ENCODE data around the gene ANKRD66.
A peak's percentile ranks its signal among the peaks of the same experiment; 100 is the strongest.
"Not testable (repeated sequence)": the region's sequence is repeated elsewhere in the genome, so short reads cannot be mapped to it uniquely, and the experiment has no call there.

The ANKRD66 gene

DNA sequence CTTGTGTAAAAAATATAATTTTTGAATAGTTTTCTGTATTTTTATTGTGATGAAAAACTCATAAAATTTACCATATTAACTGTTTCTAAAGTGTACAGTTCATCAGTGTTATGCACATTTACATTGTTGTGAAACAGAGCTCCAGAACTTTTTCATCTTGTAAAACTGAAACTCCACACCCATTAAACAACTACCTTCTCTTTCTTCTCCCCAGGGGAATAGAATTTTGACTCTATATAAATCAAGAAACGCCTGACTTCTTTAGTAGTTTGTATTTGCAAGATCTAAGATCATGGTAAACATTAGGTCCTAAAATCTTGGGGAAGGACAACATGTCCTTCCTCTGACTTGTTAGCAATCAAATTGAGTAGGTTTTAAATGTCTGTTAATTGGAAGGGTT lies 9.1 kb downstream of the ANKRD66 start:
- no peak for DNase-seq (ENCODE audit: low read depth in 3 of 3)

DNA sequence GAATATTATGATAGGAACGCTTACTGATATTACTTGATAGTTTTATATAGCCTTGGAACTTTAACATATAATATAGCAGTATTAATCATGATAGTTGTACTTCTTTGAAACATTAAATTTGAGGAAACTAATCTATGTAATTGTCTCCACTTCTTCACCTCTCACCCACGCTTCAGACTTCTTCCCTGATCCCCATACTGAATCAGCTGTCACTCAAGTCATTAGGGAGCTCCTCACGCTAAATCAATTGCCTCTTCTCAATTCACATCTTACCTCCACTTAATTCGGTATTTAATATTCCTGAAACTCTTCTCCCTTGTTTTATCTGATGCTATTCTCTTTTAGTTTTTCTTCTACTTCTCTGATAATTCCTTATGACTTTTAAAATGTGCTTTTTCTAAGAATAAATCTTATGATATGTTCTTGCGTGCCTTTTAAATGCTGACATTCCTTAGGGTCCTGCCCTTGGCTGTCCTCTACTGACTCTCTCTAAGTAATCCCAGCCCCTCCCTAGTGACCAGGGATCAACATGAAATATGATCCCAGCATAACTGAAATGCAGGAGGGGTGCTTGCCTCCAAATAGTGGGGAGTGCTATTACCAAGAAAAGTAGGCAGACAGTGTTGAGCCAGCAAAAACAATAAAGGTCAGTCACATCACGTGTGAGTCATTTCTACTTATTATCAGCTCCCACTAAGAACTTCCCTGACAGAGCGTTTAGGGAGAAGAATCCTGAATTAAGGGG lies 9.9 kb downstream of the ANKRD66 start:
- no peak for DNase-seq (ENCODE audit: low read depth in 3 of 3)

GRCh38 chr6:46757214-46757596 lies 10.5 kb downstream of the ANKRD66 start:
- no peak for DNase-seq (ENCODE audit: low read depth in 3 of 3)

DNA sequence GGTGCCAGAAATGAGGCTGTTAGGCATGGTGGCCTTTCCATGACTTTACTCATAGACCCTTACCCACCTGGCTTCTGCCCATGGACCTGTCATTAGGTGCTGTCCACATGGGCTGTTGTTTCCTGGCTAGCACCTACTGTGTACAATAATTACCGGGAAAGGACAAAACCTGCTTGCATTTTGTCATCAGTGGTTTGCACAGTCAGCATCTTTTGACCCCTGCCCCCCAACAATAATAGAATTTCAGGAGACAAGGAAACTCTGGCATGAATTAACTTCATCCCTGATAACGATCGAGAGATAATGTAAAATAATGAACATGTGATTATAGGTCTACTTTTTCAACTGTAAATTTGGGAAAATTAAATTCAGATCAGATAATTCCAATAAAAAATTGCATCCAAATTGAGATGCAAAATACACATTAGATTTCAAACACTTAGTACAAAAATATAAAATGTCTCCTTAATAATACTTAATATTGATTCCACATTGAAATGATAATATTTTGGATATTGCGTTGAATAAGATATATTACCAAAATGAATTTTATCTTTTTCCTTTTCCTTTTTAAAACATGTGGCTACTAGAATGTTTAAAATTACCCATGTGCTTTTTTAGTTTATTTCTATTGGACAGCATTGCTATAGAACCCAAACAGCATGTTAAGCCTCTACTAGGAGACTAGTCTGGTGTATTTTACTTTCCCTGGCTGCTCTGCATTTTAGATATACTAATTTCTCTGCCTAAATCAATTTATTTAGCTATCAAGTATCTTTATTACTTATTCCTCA lies 12.4 kb downstream of the ANKRD66 start:
- DNase-seq (ENCODE audit: low read depth in 3 of 3): no peak

GRCh38 chr6:46760925-46761324 lies 14.2 kb downstream of the ANKRD66 start:
- DNase-seq (ENCODE audit: low read depth in 3 of 3): no peak

GRCh38 chr6:46763466-46763865 lies 16.7 kb downstream of the ANKRD66 start:
- no peak for DNase-seq (ENCODE audit: low read depth in 3 of 3)

GRCh38 chr6:46764280-46764679 lies 17.5 kb downstream of the ANKRD66 start:
- DNase-seq (ENCODE audit: low read depth in 3 of 3): not testable (repeated sequence)

DNA sequence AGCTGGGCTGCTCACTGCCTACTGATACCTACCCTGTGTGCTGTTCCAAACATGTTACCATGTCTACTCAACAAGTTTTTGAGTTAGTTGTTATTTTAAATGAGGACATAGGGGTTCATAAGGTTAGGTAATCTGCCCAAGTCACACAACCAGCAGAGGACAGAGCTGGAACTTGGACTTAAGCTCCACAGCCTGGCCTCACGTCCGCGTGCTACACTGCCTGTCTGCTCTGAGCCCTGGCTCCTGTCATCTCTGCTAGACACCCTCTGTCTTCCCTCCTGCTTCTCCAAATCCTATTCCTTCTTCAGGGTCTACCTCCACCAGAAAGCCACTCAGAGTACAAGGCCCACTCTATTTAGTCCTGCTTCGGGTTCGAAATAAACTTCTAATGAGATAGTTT lies 18.2 kb downstream of the ANKRD66 start:
- no peak for DNase-seq (ENCODE audit: low read depth in 3 of 3)

DNA sequence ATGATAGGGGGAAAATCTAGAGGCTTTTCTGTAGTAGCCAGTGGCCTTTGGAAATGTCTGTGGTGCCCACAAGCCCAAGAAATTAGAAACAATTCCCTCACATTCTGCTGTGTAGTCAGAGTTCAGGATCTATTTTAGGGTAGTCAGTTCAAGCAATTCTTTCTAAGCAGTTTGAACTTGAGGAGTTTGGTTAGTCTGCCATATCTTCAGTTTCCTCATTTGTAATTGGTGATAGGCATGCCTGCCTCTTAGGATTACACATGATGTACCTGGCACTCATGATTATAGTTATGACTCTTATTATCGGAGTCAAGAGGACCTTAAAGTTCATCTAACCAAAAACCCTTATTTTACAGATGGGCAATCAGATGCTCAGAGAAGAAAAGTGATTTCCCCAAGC lies 25.3 kb downstream of the ANKRD66 start:
- DNase-seq (ENCODE audit: low read depth in 3 of 3): no peak

- DNase-seq (ENCODE audit: low read depth in 3 of 3): no peak
These were observed 26.0 kb downstream of the ANKRD66 start for GRCh38 chr6:46772762-46773161.

DNA sequence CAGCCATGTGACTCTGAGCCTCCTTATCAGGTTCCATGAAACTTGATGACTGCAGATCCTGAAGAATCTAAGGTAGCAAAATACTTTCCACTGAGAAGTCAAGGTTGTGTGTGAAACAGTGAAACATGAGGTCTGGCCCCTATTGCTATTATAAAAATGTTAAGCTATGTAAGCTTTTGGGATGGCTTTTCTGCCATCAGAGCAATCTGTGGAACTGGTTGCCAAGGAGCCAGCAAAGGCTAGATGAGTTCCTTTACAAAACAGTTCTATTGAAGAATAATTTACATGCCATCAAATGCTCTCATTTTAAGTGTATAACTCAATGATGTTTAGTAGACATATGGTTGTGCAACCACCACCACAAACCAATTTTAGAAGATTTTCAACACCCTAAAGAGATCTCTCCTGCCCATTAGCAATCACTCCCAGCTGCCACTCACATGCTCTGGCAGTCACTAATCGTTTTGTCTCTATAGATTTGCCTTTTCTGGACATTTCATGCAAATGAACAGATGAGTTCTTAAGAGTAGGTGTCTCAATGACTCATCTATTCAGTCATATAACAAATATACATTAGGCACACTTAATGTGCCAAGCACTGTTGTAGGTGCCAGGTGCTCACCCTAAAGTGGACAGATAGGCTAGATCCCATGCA lies 26.6 kb downstream of the ANKRD66 start:
- DNase-seq (ENCODE audit: low read depth in 3 of 3): no peak

DNA sequence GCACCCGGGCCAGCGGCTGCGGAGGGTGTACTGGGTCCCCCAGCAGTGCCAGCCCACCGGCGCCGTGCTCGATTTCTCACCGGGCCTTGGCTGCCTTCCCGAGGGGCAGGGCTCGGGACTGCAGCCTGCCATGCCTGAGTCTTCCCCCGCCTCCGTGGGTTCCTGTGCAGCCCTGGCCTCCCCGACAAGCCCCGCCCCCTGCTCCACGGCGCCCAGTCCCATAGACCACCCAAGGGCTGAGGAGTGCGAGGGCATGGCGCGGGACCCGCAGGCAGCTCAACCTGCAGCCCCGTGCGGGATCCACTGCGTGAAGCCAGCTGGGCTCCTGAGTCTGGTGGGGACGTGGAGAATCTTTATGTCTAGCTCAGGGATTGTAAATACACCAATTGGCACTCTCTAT lies 28.0 kb downstream of the ANKRD66 start:
- not testable (repeated sequence) for DNase-seq (ENCODE audit: low read depth in 3 of 3)

GRCh38 chr6:46776070-46776712 lies 29.5 kb downstream of the ANKRD66 start:
- no peak for DNase-seq (ENCODE audit: low read depth in 3 of 3)

DNA sequence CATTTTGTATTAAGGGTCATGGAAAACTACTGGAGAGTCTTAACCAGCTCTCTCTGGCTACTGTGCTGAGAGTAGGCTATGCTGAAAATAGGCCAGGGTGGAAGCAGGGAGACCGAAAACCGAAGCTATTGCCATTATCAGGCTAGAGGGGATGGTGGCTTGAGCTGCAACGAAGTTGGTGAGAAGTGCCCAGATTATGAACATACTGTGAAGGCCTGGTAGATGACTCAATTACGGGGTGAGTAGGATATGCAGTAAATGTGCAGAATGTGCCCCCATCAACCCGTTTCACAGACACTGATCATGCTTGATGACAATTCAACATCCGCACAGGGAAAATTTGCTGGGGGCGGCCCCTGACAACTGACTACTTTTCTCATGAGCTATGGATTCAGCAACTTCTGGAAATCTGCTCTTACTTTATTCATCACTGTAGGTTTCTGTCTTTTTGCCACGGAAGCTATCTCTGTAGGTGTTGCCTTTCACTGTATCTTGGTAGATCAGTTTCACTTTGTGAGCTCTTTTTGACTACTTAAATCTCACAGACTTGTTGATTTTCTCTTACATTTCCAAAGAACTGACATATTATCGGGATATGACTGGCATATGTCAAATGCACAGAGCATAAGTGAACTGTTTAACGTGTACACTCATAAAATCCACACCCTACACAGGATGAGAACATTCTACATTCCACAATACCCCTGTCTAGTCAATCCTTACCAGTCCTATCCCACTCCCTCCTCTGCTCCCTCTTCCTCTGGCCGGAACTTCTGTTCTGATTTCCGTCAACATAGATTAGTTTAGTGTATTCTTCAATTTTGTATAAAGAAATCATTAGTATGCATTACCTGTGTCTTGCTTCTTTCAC lies 31.0 kb downstream of the ANKRD66 start:
- no peak for DNase-seq (ENCODE audit: low read depth in 3 of 3)

DNA sequence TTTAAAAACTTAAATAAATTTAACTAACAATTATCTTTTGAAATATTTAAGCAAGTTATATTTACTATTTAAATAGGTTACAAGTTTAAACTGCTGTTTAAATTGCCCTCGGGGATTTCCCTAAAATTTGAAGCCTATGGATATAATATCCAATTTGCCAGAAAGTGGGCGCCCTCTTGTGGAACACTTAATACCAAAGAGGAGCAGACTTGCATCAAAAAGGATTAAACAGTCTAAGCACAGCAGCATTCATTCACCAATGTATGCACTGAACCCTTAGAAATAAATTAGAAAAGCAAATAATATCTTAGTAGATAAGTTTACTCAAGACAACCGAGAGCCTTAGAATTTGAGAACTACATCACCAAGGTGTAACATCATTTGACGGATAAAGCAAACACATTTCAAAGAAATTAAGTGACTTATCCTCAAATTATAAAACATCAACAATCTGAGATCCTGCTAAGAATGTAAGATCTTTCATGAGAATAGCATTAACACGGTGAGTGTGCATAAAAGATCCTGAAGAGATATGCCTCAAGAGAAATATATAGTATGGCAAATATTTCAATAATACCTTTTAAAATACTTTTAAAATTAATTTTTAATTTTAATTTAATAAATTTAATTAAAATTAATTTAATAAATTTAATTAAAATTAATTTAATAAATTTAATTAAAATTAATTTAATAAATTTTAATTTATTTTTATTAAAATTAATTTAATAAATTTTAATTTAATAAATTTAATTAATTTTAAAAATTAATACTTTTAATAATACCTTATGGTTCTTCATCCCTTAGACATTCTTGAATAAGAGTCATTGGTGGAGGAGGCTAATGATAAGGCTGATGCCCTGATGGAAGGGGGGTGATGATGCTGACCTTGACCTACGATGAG lies 35.0 kb downstream of the ANKRD66 start:
- DNase-seq (ENCODE audit: low read depth in 3 of 3): peak in 2 of 3 donors; percentile 4 to 10

GRCh38 chr6:46784535-46784934 lies 37.8 kb downstream of the ANKRD66 start:
- no peak for DNase-seq (ENCODE audit: low read depth in 3 of 3)

DNA sequence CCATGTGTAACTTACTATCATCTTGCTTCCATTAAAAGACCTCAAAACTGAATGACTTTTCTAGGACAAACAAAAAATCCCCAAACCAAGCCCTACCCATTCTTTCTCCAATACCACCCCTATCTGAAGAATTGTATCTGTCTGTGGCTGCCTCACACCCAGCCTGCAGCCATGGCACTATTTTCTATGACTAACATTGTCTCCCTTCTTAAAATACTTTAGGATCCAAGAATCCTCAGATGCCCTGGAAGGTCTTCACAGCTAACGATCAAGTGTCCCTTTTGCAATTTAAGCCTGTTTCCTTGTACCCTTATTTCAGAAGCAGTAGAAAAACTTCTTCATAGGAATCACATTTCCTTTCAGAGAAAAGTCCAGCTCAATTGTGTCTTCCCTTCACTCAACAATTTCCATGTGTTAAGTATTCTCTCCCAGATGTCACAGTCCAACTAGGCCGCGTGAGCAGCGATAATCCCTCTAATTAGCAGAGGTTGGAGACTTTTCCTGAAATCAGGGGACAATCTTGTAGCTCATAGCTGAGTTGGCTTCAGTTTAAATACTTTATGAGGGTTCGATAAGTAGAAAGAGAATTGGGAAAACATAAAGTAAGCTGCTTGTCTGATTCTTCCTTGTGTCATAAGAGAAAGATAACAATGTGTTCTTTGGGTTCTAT lies 41.3 kb downstream of the ANKRD66 start:
- no peak for DNase-seq (ENCODE audit: low read depth in 3 of 3)

DNA sequence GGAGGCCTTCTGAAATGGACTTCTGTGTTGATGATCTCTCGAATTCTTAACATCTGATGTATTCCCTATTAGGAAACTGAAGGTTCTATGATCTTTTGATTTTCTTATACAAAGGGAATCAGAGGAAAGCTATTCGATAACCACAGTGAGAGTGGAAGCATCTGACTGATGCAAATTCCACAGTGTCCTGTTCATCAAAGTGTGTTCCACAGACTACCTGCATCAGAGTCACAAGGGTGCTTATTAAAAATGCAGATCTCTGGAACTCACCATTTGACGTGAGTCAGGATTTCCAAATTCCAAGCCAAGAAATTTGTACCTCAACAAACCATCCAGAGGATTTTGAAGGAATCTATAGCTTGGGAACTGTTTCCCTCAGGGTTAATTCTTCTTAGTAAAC lies 42.1 kb downstream of the ANKRD66 start:
- DNase-seq (ENCODE audit: low read depth in 3 of 3): no peak

All from stimulated activated CD4-positive, alpha-beta T cell treated with anti-CD3 and anti-CD28 coated beads, TNF-alpha, amount 100 ng/mL, for 48 hours (primary cell).